K562 (cell line): ENCODE measurements around the gene NTSR1. TPM values are rescaled to one million over a fixed set of nuclear protein-coding genes. Genes with fewer than 3 reads are reported as not detected.

Experiments used
- ATAC-seq: fragments of 200-7000 bp; cut with Tn5 transposase; 3 replicates; pipeline ENCODE4 v1.9.1; 2020; ENCODE audit warnings: moderate library complexity
- BruUV-seq: library from RNA; stranded (reverse); fragments of 400-500 nt; replicated peaks from 2 replicates; lab custom pipeline; 2021; lab: Mats Ljungman, UMichigan
- CTCF ChIA-PET: fragments of 300-600 bp; formaldehyde crosslinking; extraction: SDS; loops from one replicate; lab custom pipeline; 2021; ENCODE audit warnings: low intra/inter-chr PET ratio; lab: Yijun Ruan, JAX
- POLR2A ChIA-PET: fragments of 300-600, 350-650 bp; sonication (Branson Sonifier 250); formaldehyde crosslinking; extraction: SDS; loops from one replicate; lab custom pipeline; 2021; ENCODE audit warnings: antibody characterized with exemption, inconsistent platforms; lab: Yijun Ruan, JAX
- DNase-seq, 4 experiments: peaks; one replicate each; pipeline versions ENCODE4 v3.0.0 to v3.0.0-alpha.2; 2011 to 2018; ENCODE audit warnings: low spot score in 3 of 4, mixed read lengths in 3 of 4; ENCODE audit errors: extremely low read depth in 1 of 4
- FAIRE-seq: peaks from 2 replicates; lab custom pipeline; 2011; peaks lifted over from hg19 to GRCh38; lab: Jason Lieb, UNC
- H2AFZ ChIP-seq: 2 replicates; pipeline ENCODE4 v1.6.0; 2011; ENCODE audit warnings: low read depth, low read length, control low read depth, inconsistent platforms
- H3K27ac ChIP-seq: fragments of 200-600 bp; 3 replicates; pipeline ENCODE4 v1.8.0; 2011; ENCODE audit warnings: low read depth, mild to moderate bottlenecking, control low read depth, inconsistent platforms, low read length, moderate library complexity, mixed read lengths; ENCODE audit errors: extremely low read depth
- H3K27me3 ChIP-seq, 2 experiments: fragments of 300-600 bp in 1 of 2; 2 replicates in 1 of 2; 3 replicates in 1 of 2; pipeline versions ENCODE4 v1.6.0 to v1.8.0; 2011; ENCODE audit warnings: inconsistent platforms in 2 of 2, low read length in 2 of 2, mild to moderate bottlenecking in 1 of 2, mixed read lengths in 1 of 2, moderate library complexity in 1 of 2; ENCODE audit not compliant: control insufficient read depth in 2 of 2, insufficient read depth in 2 of 2
- H3K36me3 ChIP-seq: fragments of 300-600 bp; 3 replicates; pipeline ENCODE4 v1.8.0; 2011; ENCODE audit warnings: mild to moderate bottlenecking, low read length, inconsistent platforms; ENCODE audit not compliant: control insufficient read depth, insufficient read depth
- H3K4me1 ChIP-seq, 2 experiments: fragments of 200-600 bp in 1 of 2; replicated peaks in 1 of 2; 2 replicates in 1 of 2; 3 replicates in 1 of 2; pipeline versions ENCODE4 v1.5.1 to v1.8.0; 2011; ENCODE audit warnings: inconsistent platforms in 2 of 2, low read length in 2 of 2, mild to moderate bottlenecking in 1 of 2, mixed read lengths in 1 of 2, moderate library complexity in 1 of 2; ENCODE audit not compliant: control insufficient read depth in 2 of 2, insufficient read depth in 2 of 2
- H3K4me2 ChIP-seq: 2 replicates; pipeline ENCODE4 v1.6.1; 2011; ENCODE audit warnings: low read length, control low read depth, inconsistent platforms, mixed read lengths; ENCODE audit not compliant: insufficient read depth
- H3K4me3 ChIP-seq: fragments of 200-600 bp; sonication (generic), shearing (Covaris generic); 2 replicates; pipeline ENCODE4 v1.5.1; 2016; ENCODE audit warnings: control low read depth, inconsistent platforms
- H3K79me2 ChIP-seq: fragments of 200-600 bp; 3 replicates; pipeline ENCODE4 v1.8.0; 2011; ENCODE audit warnings: low read length, inconsistent platforms; ENCODE audit not compliant: control insufficient read depth, insufficient read depth
- H3K9ac ChIP-seq, 2 experiments: 2 replicates each; pipeline versions ENCODE4 v1.6.0 to v1.6.1; 2011; ENCODE audit warnings: low read depth in 2 of 2, low read length in 2 of 2, control low read depth in 1 of 2, inconsistent platforms in 1 of 2, mild to moderate bottlenecking in 1 of 2, mixed read lengths in 1 of 2; ENCODE audit not compliant: insufficient read depth in 1 of 2
- H3K9me1 ChIP-seq: one replicate; pipeline ENCODE4 v1.6.0; 2011; ENCODE audit warnings: inconsistent platforms, mild to moderate bottlenecking, low read length, moderate library complexity; ENCODE audit not compliant: control insufficient read depth, insufficient read depth
- H3K9me3 ChIP-seq: replicated peaks from 2 replicates; pipeline ENCODE4 v1.5.1; 2011; ENCODE audit warnings: low read depth, low read length, inconsistent platforms; ENCODE audit not compliant: control insufficient read depth, insufficient read depth
- H4K20me1 ChIP-seq: replicated peaks from 2 replicates; pipeline ENCODE4 v1.6.1; 2011; ENCODE audit warnings: low read length, inconsistent platforms, mixed read lengths; ENCODE audit not compliant: control insufficient read depth, insufficient read depth
- ARID3A ChIP-seq: IDR thresholded peaks from 2 replicates; pipeline ENCODE4 v1.6.1; 2012; ENCODE audit warnings: low read depth, low read length, improper control_type of control experiment, borderline replicate concordance
- ETV6 ChIP-seq, 3 experiments: fragments of 150-350 bp in 1 of 3; sonication (generic) in 1 of 3; formaldehyde crosslinking in 1 of 3; IDR thresholded peaks; 2 replicates each; pipeline versions ENCODE4 v1.6.1 to v1.8.0; 2014 to 2022; ENCODE audit warnings: borderline replicate concordance in 2 of 3, low read depth in 2 of 3, antibody characterized with exemption in 1 of 3, low read length in 1 of 3, mild to moderate bottlenecking in 1 of 3, missing genetic modification reagents in 1 of 3
- GTF2A2 ChIP-seq: IDR thresholded peaks from 2 replicates; pipeline ENCODE4 v1.6.1; 2016; ENCODE audit warnings: mild to moderate bottlenecking, missing genetic modification characterization, missing compliant biosample characterization
- KDM4B ChIP-seq, 2 experiments: fragments of 450-650 bp in 1 of 2; sonication (generic) in 1 of 2; IDR thresholded peaks; 2 replicates each; pipeline ENCODE4 v1.6.1; 2016 to 2017; ENCODE audit warnings: borderline replicate concordance in 2 of 2, antibody characterized with exemption in 1 of 2, low read depth in 1 of 2, mild to moderate bottlenecking in 1 of 2
- MTA3 ChIP-seq: fragments of 450-650 bp; formaldehyde crosslinking; IDR thresholded peaks from 2 replicates; pipeline ENCODE4 v1.6.1; 2017; ENCODE audit warnings: mild to moderate bottlenecking, borderline replicate concordance
- NFE2L1 ChIP-seq: fragments of 450-650 bp; IDR thresholded peaks from 2 replicates; pipeline ENCODE4 v1.6.1; 2016; ENCODE audit warnings: missing genetic modification characterization, low read depth, mild to moderate bottlenecking, missing compliant biosample characterization, moderate library complexity, borderline replicate concordance
- NFIX ChIP-seq: fragments of 250-450 bp; sonication (Bioruptor Pico); IDR thresholded peaks from 2 replicates; pipeline ENCODE4 v1.4.0; 2020; ENCODE audit warnings: low read depth, mild to moderate bottlenecking, moderate library complexity
- PYGO2 ChIP-seq: fragments of 450-650 bp; IDR thresholded peaks from 2 replicates; pipeline ENCODE4 v1.6.1; 2016; ENCODE audit warnings: mild to moderate bottlenecking, missing genetic modification characterization, moderate library complexity, missing compliant biosample characterization
- RFX7 ChIP-seq: fragments of 250-450 bp; sonication (Bioruptor Pico); IDR thresholded peaks from 2 replicates; pipeline ENCODE4 v1.5.1; 2021; ENCODE audit warnings: mild to moderate bottlenecking
- RHOXF2B ChIP-seq: fragments of 250-450 bp; sonication (Bioruptor Pico); conservative IDR thresholded peaks from 2 replicates; pipeline ENCODE4 v1.5.1; 2021
- SETDB1 ChIP-seq: IDR thresholded peaks from one replicate; pipeline ENCODE4 v1.6.1; 2012; ENCODE audit warnings: low read length, control low read depth, inconsistent platforms
- ZBTB49 ChIP-seq: sonication (generic); formaldehyde crosslinking; IDR thresholded peaks from 2 replicates; pipeline ENCODE4 v1.8.0; 2022; ENCODE audit warnings: missing genetic modification reagents, mild to moderate bottlenecking, borderline replicate concordance
- ZBTB8A ChIP-seq: fragments of 450-650 bp; IDR thresholded peaks from 2 replicates; pipeline ENCODE4 v1.6.1; 2018; ENCODE audit warnings: mild to moderate bottlenecking, moderate library complexity; ENCODE audit not compliant: partially characterized antibody
- ZEB2 ChIP-seq: fragments of 450-650 bp; IDR thresholded peaks from 2 replicates; pipeline ENCODE4 v1.6.1; 2016
- ZNF445 ChIP-seq: fragments of 250-450 bp; sonication (Bioruptor Pico); IDR thresholded peaks from 2 replicates; pipeline ENCODE4 v1.4.0; 2020; ENCODE audit warnings: low read depth, mild to moderate bottlenecking, moderate library complexity
- ZNF561 ChIP-seq: fragments of 450-650 bp; formaldehyde crosslinking; conservative IDR thresholded peaks from 2 replicates; pipeline ENCODE4 v1.4.0; 2020; ENCODE audit warnings: mild to moderate bottlenecking, moderate library complexity
- ZNF696 ChIP-seq: fragments of 250-450 bp; sonication (Bioruptor Pico); conservative IDR thresholded peaks from 2 replicates; pipeline ENCODE4 v1.4.0; 2020; ENCODE audit warnings: mild to moderate bottlenecking, moderate library complexity
- WGBS: fragments of 100-300 bp; shearing (Covaris generic); methylation state at CpG from one replicate; pipeline ENCODE4 v1.1.6; 2016; ENCODE audit warnings: low coverage, mixed read lengths; ENCODE audit not compliant: insufficient coverage; ENCODE audit errors: missing lambda C conversion rate; 5-methylcytosine and 5-hydroxymethylcytosine counted together
- in situ Hi-C: fragments of 300-500 bp; cut with MboI; formaldehyde crosslinking; loops from 4 replicates; pipeline ENCODE4 v1.15.0; 2018; ENCODE audit warnings: inconsistent platforms, mixed read lengths
- intact Hi-C: fragments of 100-400 bp; cut with micrococcal nuclease; formaldehyde crosslinking; loops from 2 replicates; pipeline ENCODE4 v1.14.2; 2022
- polyA plus RNA-seq, 8 experiments: library from polyadenylated mRNA; depleted of rRNA in 4 of 8; stranded (reverse) in 5 of 8; unstranded in 3 of 8; fragments of >200 nt; fragmentation: Nextera tagmentation in 2 of 8; fragmentation: Illumina TruSeq in 1 of 8; extraction: Ambion mirVana in 2 of 8; extraction: Trizol in 1 of 8; gene quantifications; 2 replicates each; pipeline versions ENCODE4 v1.2.1 to v1.2.3, GENCODE V29; 2011 to 2014; ENCODE audit warnings: inconsistent platforms in 1 of 8, missing spikeins in 1 of 8
- total RNA-seq, 7 experiments: library from RNA; depleted of rRNA in 6 of 7; stranded (reverse); fragments of >200 nt in 6 of 7; fragmentation: Illumina TruSeq in 2 of 7; extraction: Trizol in 2 of 7; gene quantifications; 2 replicates each; pipeline versions ENCODE4 v1.2.1 to v1.2.3, GENCODE V29; 2011 to 2021; ENCODE audit warnings: low replicate concordance in 1 of 7

The NTSR1 gene
- total and polyA plus RNA-seq, 9 of the 15 experiments (the other 6 are each of a cell fraction or from before 2014, with no cell fraction given), result 0.04 to 0.40 (median 0.13) TPM; not detected in 3

- peaks cover 0 to 18% of the 10 kb centered on the region in 2 experiments; a peak in 3 of 5 replicates for H3K27me3 ChIP-seq
- no peak overlapping the region for H3K9ac ChIP-seq
- H2AFZ ChIP-seq, result no peak overlapping the region
- ChIA-PET CTCF (no interaction called here), POLR2A (interaction anchor here (0.6 to 1.0 kb wide), 3 partner anchors 30 to 183 kb away, joined by 3 to 4 read pairs (median 4); partner anchors contain the start of gene MRGBP)
- no peak overlapping the region for H3K27ac ChIP-seq
- BruUV-seq, result no TSS peak
- no peaks in the 10 kb centered on the region for H3K79me2 ChIP-seq
- no peak for DNase-seq
- WGBS, result 25% methylated on average over 6 of the region's 10 CpGs
- H3K4me1 ChIP-seq, result peaks cover 0 to 46% of the 10 kb centered on the region in 2 experiments; a peak in 3 of 5 replicates
- no peaks in the 10 kb centered on the region for H3K36me3 ChIP-seq
- intact Hi-C loops (no loop called here), in situ Hi-C loops (no loop called here)
- H3K4me3 ChIP-seq, result no peak overlapping the region
- FAIRE-seq, result no peak
- H3K9me1 ChIP-seq, result peaks cover 4% of the 10 kb centered on the region
- H4K20me1 ChIP-seq, result peaks cover 16% of the 10 kb centered on the region
- ATAC-seq, result no peak
- no peak overlapping the region for H3K4me2 ChIP-seq
- H3K9me3 ChIP-seq, result no peaks in the 10 kb centered on the region
- TF ChIP-seq ZBTB49 (CRISPR knock-in tag) (no peak), NFE2L1 (tag) (no peak), ZBTB8A (no peak), ZNF445 (CRISPR knock-in tag) (no peak), ZNF561 (CRISPR knock-in tag) (no peak), KDM4B (IDR thresholded peaks at IDR 0.05; ENCODE audit: borderline replicate concordance in 2 of 2, low read depth in 1 of 2) (no peak), NFIX (no peak), ZNF696 (CRISPR knock-in tag) (no peak), PYGO2 (tag) (no peak), RHOXF2B (no peak), ARID3A (no peak), ETV6 (IDR thresholded peaks at IDR 0.05; ENCODE audit: borderline replicate concordance in 1 of 2, low read depth in 2 of 2, low read length in 1 of 2) (no peak), ETV6 (CRISPR knock-in tag; IDR thresholded peaks at IDR 0.05; ENCODE audit: borderline replicate concordance) (no peak), ZEB2 (no peak), RFX7 (CRISPR knock-in tag) (no peak), MTA3 (no peak), GTF2A2 (tag) (no peak), SETDB1 (no peak)
Measured at GRCh38 chr20:62766071-62766450, 57.4 kb downstream of the NTSR1 start.
